RPMI7951 (cell line): Measurements from ENCODE around the gene IDS. TPM values are rescaled to one million over a fixed set of nuclear protein-coding genes. Genes with fewer than 3 reads are reported as not detected.
"Not testable (repeated sequence)": the region's sequence is repeated elsewhere in the genome, so short reads cannot be mapped to it uniquely, and the experiment has no call there.

Experiments
- DNase-seq: peaks from one replicate; pipeline ENCODE4 v3.0.0-alpha.2; 2012; ENCODE audit warnings: low read depth
- total RNA-seq: library from RNA; depleted of rRNA; stranded (reverse); fragments of >200 nt; shearing (Covaris generic); gene quantifications from 2 replicates; pipeline ENCODE4 v1.2.3, GENCODE V29; 2014

Gene IDS
- total RNA-seq, 1 experiment from 2014 or later = 37.1 TPM

DNA sequence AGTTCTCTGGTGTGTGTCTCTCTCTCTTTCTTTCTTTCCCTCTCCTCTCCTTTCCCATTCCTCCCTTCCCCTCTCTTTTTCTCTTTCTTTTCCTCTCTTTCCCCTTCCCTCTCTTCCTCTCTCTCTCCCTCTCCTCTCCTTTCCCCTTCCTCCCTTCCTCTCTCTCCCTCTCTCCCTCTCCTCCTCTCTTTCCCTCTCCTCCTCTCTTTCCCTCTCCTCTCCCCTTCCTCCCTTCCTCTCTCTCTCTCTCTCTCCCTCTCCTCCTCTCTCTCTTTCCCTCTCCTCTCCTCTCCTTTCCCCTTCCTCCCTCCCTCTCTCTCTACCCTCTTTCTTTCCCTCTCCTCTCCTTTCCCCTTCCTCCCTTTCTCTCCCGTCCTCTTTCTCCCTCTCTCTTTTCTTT lies 23.3 kb upstream of the IDS start:
- DNase-seq = no peak

DNA sequence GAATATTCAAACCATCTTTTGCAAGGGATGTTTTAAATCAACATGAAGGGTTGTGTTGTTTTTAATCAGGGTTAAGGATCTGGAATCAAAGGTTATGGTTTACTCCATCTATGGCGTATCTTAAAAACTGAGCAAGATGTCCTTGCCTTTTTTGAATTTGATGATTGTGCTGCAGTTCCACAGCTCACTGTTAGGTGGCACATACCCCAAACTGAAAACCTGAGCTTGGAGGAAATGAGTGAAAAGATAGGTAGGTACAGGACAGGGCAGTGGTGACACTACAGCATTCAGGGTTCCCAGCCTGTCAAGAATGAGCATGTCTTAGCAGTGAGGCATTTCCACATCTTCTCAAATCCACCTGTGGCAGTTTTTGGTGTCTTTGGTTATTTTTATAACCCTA lies 22.6 kb upstream of the IDS start:
- no peak for DNase-seq

DNA sequence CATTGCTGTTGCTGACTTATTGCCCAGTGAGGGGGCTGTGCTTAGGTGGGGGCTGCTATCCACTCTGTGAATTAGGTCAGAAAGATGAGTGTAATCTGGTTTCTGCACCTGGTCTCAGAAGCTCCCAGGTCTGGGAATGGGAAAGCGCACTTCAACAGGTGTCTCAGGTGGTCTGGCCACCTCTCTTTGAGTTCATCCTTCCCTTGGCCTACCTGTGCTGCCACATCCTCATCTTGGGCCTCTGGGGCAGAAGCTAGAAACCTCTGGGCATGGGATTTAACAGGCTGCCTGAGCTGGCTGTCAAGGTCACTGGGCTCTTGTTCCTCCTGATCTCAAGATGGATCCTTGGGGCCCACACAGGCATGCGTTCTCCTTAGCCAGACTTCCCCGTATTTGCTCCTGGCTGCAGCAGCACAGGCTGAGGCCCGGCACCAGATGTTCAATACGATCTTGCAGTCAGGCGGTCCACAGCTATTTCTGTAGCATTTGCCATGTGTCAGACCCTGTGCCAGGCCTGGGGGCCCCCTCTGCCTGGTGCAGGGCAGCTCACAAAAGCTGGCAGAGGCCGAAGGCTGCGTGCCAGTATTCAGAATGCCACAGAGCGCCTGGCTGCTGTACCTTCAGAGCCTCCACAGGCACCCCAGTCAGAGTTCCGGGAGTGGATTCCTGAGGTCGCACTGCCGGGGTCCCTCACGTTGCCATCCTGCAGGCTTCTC lies 21.4 kb upstream of the IDS start:
- DNase-seq = not testable (repeated sequence)

DNA sequence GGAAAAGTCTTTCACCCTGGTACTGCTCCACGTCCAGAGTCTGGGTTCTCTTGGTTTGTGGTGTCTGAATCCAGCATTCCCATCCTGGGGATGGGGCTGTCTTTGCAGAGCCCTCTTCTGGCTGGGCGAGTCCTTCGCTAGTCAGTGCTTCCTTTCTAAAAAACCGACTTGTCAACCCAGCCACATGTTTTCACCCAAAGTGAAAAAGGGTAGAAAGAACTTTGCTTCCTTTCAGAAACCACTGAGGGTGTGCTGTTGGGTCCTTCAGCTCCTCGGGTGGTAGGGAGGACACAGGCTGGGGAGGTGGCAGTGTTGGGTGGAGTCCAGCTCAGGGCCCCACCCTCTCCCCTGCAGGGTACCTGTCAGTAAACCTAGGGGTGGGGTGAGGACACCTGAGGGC lies 20.8 kb upstream of the IDS start:
- DNase-seq = not testable (repeated sequence)

DNA sequence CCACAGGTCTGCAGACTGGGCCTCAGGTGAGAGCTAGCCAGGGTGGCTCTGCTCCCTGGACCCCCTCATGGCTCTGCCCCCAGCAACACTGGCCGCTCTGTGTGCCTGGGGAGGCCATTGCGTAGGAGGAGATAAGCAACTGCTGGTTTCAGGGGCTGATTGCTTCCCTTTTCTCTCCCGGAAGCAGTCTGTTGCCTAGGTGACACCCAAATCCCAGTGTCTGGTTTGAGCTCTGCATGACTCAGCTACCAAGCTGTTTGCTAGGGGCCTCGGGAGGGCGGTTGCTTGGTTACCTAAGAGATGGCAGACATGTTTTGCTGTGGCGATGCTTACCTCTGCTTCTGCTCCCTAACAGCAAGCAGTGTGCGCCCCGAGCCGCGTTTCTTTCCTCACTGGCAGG lies 20.3 kb upstream of the IDS start:
- DNase-seq = peak; percentile 70

DNA sequence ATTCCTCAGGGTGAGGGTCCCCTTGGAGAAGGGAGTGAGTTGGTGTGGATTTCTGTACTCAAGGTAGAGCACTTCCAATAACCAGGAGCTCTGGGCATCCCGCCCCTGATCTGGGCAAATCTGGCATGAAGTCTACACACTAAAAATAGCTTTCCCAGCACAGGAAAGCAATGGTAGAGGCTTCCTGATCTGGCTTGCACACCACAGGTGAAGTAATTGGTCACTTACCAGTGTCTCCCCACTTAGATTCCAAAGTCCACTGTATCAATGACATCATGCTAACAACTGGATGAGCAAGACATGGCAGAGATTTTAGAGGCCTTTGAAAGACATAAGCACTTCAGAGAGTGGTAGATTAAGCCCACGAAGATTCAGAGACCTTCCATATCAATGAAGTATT lies 17.8 kb upstream of the IDS start:
- no peak for DNase-seq

DNA sequence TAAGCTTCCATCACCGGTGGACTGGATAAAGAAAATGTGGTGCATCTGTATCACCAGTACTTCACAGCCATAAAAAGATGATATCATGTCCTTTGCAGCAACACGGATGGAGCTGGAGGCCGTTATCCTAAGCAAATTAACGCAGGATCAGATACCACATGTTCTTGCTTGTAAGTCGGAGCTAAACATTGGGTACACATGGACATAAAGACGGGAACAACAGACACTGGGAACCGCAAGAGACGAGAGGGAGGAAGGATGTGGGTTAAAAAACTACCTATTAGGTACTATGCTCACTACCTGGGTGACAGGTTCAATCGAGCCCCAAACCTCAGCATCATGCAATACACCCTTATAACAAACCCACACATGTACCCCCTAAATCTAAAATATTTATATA lies 16.3 kb upstream of the IDS start:
- DNase-seq = no peak

DNA sequence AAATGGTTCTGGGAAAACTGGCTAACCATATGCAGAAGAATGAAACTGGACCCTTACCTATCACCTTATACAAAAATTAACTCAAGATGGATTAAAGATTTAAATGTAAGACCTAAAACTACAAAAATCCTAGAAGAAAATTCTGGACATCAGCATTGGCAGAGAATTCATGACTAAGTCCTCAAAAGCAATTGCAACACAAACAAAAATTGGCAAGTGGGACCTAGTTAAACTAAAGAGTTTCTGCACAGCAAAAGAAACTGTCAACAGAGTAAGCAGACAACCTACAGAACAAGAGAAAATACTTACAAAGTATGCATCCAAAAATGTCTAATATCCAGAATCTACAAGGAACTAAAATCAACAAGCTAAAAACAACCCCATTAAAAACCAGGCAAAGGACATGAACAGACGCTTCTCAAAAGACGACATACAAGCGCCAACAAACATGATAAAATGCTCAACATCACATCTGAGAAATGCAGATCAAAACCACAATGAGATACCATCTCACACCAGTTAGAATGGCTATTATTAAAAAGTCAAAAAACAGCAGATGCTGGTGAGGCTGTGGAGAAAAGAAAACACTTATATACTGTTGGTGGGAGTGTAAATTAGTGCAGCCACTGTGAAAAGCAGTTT lies 15.7 kb upstream of the IDS start:
- peak; percentile 18 for DNase-seq

DNA sequence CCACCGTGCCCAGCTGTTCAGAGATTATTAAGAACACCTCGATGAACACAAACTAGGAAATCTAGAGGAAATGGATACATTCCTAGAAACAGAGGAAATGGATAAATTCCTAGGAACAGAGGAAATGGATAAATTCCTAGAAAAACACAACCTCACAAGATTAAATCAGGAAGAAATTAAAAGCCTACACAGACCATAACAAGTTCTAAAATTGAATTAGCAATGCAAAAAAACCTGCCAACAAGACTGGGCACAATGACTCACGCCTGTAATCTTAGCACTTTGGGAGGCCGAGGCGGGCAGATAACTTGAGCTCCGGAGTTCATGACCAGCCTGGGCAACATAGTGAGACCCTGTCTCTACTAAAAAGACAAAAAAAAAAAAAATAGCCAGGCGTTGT lies 13.1 kb upstream of the IDS start:
- no peak for DNase-seq

DNA sequence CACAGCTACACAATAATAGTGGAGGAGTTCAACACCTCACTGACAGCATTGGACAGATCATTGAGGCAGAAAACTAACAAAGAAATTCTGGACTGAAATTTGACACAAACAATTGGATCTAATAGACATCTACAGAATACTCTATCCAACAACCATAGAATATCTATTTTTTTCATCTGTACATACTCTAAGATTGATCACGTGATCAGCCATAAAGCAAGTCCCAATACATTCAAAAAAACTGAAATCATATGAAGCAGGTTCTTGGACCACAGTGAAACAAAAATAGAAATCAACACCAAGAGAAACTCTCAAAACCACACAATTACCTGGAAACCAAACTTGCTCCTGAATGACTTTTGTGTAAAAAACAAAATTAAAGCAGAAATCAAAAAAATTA lies 12.2 kb upstream of the IDS start:
- no peak for DNase-seq

DNA sequence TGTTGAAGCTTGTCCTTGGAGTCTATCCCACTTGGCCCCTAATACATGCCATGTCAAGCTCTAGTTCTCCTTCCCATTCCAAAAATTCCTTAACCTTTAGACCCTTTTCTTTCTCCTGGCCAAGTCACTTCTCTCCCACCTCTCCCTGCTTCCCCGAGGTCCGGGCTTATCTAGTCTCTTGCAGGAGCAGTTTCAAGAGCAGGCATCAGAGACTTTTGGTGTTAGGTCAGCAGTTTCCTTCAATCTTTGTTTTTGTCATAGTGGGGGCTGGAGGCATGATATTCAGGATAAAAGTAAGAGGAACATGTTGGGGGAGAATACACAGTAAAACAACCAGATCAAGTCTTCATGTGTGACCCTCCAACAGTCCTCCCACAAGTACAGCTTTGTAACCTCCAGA lies 11.5 kb upstream of the IDS start:
- DNase-seq = no peak

DNA sequence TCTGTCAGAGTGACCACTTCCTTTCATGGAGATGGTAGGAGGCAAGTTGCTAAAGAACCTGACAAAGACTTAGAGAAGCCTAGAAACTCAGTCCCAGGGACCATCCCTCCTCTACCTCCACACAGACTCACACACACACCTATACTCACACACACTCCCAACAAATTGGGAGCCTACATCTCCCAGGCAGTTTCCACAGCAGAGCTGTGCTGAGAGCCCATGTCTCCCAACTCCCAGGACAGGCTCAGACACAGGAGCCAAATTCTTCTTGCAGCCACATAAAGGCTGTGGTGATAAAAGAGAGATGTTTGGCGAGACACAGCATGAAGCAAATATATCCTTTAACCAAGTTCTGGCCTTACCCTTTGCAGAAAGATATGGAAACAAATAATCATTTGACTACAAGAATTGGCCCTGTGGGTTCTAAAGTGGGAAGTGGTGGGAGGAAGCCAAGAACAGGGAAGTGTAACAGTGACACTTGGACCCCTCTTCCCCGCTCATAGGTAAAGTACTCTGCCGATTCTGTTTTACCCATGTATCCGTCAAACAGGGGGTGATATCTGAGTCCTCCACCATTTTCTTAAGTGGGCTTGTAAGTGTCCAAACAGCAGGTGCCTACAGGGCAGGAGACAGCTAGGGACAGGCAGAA lies 11.0 kb upstream of the IDS start:
- DNase-seq = no peak

DNA sequence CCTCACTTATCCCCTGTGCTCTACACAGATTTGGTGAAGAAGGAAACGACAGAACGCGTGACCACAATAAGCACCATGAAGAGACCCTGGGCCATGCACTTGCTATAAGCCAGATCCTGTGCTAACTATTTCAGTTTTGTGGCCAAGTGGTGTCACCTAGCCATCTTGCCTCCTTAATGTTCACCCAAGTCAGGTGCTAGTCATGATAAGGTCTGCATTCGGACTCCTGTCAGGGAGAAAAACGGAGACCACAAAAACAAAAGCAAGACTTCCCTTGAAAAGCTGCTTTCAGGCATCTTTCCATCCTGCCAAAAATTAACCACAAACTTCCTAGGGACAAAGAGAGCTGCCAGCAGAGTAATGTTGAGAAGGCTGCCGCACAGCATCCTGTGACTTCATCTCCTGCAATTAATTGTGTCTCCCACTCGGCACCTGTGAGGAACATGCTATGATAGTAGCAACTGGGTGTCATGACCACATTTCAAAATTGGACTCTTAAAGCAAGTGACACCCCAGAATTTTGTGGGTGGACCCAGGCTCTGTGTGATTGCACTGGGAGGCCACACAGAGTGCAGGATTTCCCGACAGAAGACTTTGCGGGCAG lies 8.8 kb upstream of the IDS start:
- DNase-seq = peak; percentile 66

DNA sequence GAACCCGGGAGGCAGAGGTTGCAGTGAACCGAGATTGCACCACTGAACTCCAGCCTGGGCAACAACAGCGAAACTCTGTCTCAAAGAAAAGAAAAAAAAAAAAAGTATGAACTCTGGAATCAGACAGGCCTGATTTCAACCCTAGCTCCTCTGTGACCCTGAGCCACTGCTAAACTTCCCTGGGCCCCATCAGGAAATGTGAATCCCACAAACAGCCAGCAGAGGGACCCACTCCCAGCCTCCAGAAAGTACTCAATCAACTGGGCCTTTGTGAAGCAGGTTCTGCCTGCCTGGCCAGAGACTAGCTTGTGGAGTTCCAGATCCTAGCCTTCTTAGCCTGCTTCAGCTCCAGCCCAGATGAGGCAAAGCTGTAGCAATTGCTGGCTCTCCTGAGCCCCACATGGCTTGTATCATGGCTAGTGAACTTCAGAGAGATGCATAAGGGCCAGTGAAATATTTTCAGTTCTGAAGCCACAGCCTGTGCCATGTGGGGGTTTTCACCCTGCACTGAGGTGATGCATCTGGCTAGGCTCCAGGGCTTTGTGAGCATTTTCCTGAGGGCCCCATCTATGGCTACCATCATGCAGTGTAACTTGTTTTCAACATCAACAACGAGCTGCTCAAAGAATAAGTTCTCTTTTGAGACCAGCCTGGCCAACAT lies 7.2 kb upstream of the IDS start:
- peak; percentile 46 for DNase-seq

DNA sequence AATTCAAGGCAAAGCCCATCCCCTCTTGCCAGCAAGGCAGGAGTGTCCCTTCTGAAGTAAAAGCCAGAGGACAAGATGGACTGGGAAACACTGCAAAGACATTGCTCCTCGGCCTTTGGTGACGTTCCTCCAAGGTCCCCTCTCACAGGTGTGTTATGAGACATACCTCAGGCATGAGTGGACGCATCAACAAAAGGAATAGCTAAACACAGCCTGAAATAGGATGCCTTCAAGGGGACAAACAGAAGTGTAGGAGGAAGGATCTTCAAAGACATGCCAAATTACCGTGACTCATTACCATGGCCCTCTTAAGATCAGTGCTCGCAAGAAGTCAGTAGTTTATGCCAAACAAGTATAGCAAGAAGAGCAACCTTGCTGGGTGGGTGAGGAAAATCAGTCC lies 6.0 kb upstream of the IDS start:
- DNase-seq = peak; percentile 39

DNA sequence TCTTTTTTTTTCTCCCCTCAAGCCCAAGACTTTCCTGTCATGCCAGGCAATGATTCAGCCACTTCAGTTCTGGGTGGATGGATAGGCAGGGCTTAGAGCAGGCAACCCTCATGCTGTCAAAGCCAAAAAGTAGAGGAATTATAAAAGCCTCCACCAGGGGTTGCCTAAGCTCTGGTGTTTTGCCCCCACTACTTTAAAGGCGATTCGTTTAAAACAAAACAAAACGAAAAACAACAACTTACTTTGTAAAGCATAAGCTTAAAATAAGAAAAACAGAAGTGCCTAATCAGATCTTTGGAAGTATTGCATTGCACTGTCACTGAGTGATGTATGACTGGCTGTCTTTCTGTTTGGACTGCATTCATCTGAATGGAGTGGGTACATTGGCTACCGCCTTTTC lies 5.3 kb upstream of the IDS start:
- DNase-seq = peak; percentile 27

DNA sequence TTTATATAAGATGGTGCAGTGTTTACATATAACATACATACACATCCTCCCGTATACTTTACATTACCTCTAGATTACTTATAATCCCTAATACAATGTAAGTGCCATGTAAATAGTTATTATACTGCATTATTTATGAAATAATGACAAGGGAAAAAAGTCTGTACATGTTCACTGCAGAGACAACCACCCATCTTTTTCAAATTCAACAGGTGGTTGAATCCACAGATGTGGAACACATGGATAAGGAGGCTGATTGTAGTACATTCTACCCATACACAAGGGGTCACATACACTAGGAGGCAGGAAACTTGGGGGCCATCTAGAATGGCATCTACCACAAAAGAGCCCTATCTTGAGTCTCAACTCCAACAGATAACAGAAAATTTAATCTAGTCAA lies 3.4 kb upstream of the IDS start:
- DNase-seq = no peak

DNA sequence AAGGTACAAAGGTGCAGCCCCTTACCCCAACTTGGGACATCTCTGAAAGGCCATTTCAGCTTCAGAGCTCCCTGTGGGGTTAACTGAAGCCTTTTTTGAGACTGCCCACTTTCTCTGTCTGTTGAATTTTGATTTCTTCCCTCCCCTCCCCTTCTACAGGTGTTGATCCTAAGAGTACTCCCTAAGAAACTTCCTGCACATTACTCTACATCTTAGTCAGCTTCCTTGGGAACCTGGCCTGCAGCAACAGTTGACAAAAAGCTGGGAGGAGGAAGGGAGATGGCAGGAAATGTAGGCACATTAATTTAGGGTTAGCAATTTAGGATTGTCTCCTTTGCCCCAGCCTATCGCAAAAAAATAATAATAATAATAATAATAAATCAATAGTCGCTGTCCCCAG lies 1.2 kb upstream of the IDS start:
- no peak for DNase-seq

DNA sequence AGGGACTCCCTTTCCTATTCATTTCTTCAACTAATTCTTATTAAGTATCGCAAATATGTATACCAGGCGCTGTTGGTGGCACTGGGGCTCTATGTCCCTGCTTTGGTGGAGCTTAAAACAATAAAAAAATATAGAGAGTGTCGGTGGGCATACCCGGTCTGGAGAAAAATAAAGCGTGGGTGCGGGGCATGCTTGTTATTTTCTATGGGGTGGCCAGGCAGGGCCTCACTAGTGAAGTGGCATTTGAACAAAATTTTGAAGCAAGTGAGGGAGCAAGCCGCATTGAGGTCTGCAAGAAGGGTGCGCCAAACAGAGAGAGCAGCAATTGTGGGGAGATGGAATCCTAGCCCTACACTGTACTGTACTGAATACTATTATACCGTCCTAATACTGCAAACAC lies 565 bp upstream of the IDS start:
- no peak for DNase-seq

DNA sequence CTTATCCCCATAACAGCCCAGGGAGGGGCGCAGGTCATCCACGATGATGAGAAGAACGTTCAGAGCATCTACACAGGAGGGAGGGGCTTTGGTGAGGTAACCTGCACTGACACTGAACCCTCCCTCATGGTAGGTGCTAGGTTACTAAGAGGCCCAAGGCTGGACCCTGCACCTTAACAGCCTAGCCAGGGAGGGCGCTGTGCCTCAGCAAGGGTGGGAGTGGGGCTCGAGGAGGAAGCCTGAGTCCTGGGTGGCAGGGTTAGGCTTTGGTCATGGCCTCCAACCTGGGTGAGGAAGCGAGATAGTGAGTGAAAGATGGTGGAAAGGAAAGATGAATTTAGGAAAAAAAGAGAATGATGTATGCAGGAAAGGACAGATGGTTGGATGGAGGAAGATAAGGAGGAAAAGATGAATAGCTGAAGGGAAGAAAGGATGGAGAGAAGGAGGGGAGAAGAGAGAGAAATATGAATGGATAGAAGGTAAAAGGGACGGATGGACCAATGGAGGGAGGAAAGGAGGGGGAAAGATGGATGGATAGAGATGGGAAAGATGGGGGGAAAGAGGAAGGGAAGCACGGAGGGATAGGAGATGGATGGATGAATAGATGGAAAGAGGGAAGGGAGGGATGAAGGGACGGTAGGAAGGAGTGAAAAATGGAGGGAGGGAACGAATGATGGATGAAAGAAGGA lies 736 bp downstream of the IDS start:
- DNase-seq = no peak

DNA sequence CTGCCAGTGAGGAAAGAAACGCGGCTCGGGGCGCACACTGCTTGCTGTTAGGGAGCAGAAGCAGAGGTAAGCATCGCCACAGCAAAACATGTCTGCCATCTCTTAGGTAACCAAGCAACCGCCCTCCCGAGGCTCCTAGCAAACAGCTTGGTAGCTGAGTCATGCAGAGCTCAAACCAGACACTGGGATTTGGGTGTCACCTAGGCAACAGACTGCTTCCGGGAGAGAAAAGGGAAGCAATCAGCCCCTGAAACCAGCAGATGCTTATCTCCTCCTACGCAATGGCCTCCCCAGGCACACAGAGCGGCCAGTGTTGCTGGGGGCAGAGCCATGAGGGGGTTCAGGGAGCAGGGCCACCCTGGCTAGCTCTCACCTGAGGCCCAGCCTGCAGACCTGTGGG lies 1.7 kb downstream of the IDS start:
- peak; percentile 74 for DNase-seq

DNA sequence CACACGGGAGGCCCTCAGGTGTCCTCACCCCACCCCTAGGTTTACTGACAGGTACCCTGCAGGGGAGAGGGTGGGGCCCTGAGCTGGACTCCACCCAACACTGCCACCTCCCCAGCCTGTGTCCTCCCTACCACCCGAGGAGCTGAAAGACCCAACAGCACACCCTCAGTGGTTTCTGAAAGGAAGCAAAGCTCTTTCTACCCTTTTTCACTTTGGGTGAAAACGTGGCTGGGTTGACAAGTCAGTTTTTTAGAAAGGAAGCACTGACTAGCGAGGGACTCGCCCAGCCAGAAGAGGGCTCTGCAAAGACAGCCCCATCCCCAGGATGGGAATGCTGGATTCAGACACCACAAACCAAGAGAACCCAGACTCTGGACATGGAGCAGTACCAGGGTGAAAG lies 2.2 kb downstream of the IDS start:
- not testable (repeated sequence) for DNase-seq
